Measurements from ENCODE around the gene GSN.

GSN gene

DNA sequence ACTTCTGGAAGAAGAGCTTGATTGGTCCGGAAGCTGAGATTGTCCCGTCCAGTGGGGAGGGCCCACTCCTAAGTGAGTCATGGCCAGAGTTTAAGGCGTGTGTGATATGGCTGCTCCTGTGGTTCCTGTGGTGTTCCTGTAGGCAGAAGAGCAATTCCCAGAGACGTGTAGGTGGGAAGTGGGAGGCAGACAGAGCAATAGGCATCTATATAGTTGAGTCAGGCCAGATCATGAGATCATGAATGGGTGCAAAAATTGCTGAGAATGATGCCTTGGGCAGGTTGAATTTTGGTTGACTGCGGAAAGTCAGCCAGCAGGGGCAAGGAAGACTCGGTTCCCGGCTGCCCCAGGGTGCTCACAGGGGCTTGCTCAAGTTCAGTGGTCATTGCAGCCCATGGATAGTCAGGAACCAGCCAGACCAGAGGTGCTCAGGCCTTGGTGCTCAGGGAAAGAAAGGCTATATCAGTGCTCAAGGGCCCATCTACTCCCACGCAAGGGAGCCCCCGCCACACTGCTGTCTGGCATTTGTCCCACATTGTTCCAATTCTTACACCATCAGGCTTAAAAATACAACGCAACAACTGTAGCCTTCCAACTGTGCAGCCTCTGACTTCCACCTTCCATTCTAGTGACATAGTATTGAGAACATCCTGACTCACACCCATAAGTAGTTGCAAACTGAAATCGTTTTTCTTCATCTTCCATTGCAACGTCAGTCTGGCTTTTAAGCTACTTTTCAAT, 21.0 kb upstream of the GSN start:
- TF ChIP-seq, protein P1, sequence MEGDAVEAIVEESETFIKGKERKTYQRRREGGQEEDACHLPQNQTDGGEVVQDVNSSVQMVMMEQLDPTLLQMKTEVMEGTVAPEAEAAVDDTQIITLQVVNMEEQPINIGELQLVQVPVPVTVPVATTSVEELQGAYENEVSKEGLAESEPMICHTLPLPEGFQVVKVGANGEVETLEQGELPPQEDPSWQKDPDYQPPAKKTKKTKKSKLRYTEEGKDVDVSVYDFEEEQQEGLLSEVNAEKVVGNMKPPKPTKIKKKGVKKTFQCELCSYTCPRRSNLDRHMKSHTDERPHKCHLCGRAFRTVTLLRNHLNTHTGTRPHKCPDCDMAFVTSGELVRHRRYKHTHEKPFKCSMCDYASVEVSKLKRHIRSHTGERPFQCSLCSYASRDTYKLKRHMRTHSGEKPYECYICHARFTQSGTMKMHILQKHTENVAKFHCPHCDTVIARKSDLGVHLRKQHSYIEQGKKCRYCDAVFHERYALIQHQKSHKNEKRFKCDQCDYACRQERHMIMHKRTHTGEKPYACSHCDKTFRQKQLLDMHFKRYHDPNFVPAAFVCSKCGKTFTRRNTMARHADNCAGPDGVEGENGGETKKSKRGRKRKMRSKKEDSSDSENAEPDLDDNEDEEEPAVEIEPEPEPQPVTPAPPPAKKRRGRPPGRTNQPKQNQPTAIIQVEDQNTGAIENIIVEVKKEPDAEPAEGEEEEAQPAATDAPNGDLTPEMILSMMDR (IDR thresholded peaks at IDR 0.05; ENCODE audit: extremely low read depth, missing control alignments), result no peak
- DNase-seq (ENCODE audit: low spot score), result no peak

DNA sequence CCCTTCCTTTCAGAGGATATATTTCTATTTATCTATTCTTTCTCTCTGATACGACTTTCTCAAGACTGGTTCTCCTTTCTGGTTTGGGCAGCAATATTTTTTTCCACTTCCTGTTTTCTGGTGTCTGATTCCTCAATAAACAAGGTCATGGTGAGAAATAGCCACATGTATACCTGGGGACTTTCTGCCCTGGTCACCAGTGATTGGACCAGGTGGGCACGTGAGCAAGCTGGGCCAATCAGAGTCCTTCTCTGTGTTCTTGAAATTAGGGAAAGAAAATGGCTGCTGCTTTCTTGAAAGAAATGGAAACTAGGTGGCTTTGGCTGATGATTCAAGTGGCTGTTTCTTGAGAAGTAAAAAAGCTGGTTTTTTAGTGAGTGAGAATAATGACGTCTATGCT, 18.4 kb upstream of the GSN start:
- no peak for DNase-seq (ENCODE audit: low spot score)
- TF ChIP-seq, protein P1 (IDR thresholded peaks at IDR 0.05; ENCODE audit: extremely low read depth, missing control alignments), result no peak

DNA sequence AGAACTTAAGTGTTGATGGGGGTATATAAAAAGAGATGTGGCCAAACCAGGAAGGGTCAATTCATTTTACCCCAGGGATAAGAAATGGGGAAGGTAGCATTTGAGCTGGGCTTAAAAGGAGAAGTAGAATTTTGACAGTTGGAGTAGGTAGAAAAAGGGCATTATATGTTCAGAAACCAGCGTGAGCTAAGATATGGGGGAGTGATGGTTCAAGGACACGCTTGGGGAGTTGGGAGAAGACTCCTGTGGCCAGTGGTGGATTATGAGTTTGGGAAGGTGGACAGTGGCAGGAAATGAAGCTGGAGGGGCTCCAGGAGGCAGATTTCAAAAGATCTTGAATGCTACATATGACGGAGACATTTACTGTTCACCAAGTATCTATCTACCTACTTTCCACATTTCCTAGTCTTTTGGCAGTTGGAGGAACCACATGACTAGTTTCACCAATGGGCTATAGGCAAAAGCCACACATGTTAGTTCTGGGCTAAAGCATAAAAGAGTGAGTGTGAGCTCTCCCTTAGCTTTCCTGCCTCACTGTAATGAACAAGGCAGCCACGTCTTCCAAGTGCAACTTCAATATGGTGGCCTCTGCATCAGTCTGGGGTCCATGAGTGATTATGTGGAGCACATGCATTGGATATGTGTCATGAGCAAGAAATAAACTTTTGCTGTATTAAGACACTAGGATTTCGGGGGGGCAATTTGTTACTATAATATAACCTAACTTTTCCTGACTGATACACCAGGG, 15.7 kb upstream of the GSN start:
- DNase-seq (ENCODE audit: low spot score), result no peak
- TF ChIP-seq, protein P1 (IDR thresholded peaks at IDR 0.05; ENCODE audit: extremely low read depth, missing control alignments), result no peak

DNA sequence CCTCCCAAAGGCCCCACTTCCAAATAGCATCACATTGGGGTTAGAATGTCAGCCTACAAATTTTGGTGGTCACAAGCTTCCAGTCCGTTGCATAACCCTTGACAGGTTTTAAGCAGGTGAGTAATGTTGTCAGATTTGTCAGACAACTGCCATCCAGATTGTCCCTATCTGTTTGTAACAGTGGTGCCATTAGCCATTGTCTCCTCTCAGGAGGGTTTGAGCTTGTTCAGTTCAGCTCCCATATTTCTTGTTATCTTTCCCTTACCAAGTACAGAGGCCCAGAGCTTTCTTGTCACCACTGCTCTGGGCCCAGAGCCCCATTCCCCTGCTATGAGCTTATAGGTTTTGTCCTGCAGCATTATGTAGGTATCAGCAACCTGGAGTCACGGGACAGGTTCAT, 14.8 kb upstream of the GSN start:
- TF ChIP-seq, protein P1 (IDR thresholded peaks at IDR 0.05; ENCODE audit: extremely low read depth, missing control alignments), result no peak
- DNase-seq (ENCODE audit: low spot score), result no peak

DNA sequence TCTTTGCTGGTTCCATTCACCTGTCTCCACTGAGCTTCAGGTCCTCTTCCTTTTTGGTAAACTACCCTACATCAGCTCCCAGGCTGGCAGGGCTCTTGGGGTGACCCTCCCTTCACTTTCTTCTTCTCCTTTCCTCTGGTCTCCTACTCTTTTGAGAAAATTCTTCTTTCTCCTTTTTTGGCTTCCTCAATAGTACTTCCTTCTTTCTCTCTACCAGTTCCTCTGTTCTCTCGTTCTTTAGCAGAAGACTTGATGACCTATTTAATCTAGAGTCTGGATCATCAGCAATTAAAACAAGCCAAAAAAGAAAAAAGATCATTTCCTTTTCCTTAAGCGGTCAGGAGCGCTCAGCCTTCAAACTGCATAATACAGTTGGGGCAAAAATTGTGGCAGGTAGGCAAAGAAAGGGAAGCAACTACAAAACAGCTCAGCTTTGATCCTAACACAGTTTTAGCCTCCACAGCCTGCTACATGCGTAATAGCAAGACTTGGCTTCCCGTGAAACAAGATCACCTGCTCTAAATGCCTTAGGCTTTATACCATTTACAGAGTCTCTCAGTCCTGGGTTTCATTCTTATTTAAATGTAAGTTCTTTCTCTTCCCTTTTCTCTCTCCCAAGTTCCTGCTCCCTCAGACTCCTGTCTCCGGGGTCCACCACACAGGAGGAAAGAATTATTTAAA, 14.0 kb upstream of the GSN start:
- TF ChIP-seq, protein P1 (IDR thresholded peaks at IDR 0.05; ENCODE audit: extremely low read depth, missing control alignments), result no peak
- DNase-seq (ENCODE audit: low spot score), result no peak

DNA sequence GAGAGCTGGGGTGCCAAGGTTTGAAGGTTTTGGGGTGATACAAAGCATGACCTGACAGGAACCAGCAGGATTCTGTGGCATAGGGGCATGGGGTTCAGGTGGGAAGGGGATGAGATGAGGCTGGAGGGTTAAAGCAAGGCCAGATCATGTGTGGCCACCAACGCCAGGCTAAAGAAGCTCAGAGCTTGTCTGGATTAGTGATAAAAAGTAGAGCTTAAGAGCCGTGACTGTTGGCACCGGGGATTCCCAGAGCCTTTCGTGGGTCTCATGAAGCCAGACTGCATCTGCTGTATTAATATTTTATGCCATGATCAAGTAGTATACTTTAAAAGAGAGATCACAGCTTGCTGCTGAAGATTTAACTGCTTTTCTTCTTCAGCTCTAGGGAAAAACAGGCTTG, 8.5 kb upstream of the GSN start:
- no peak for DNase-seq (ENCODE audit: low spot score)
- TF ChIP-seq, protein P1 (IDR thresholded peaks at IDR 0.05; ENCODE audit: extremely low read depth, missing control alignments), result no peak

DNA sequence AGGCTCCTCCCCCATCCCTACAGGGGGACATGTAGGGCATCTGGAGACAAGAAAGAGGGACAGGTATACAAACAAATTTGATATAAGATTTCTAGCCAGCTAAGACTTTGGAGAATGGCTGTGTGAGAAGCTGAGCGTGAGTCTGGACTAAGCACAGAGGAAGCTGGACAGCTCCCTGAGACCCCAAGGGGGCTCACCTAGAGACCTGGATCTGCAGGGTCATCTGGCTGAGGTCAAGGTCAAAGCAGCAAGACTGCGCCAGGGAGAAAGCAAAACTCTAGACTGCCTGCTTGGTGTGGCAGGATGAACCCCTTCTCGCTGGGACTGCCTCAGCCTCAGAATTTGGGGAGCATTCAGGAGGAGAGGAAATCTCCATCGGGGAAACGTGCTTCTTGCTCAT, 8.0 kb upstream of the GSN start:
- DNase-seq (ENCODE audit: low spot score), result no peak
- TF ChIP-seq, protein P1 (IDR thresholded peaks at IDR 0.05; ENCODE audit: extremely low read depth, missing control alignments), result no peak
